ENCODE data around the gene RAB40C.

Gene RAB40C

GRCh38 chr16:559411-560203 is 30.3 kb upstream of the RAB40C start:
- no peak for DNase-seq

GRCh38 chr16:560204-560700 is 29.6 kb upstream of the RAB40C start, which contains the start of gene PRR35:
Gene PRR35, plus strand, starts transcription at chr16:560394. Its CDS starts 2,901 bp downstream, at chr16:563295.
- no peak for DNase-seq

- no peak for DNase-seq
Observed at GRCh38 chr16:560701-561412, 29.0 kb upstream of the RAB40C start.

DNA sequence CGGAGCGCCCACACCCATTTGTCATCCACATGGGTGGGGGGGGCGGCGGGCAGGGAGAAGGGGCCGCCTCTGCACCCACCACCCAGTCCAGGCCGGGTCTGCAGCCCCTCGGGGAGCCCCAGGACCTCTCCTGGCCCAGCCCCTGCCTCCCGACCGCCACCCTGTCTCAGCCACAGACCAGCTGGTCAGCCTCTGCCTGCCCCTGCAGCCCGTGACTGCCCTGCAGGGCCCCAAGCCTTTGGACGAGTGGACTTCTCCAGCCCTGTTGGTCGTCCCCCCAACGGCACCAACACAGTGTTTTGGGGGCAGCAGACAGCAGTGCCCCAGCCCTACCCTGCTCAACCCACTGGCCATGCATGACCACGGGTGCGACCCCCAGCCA is 28.5 kb upstream of the RAB40C start:
- DNase-seq: no peak

- DNase-seq: no peak
Observed at GRCh38 chr16:561957-562938, 27.6 kb upstream of the RAB40C start.

DNA sequence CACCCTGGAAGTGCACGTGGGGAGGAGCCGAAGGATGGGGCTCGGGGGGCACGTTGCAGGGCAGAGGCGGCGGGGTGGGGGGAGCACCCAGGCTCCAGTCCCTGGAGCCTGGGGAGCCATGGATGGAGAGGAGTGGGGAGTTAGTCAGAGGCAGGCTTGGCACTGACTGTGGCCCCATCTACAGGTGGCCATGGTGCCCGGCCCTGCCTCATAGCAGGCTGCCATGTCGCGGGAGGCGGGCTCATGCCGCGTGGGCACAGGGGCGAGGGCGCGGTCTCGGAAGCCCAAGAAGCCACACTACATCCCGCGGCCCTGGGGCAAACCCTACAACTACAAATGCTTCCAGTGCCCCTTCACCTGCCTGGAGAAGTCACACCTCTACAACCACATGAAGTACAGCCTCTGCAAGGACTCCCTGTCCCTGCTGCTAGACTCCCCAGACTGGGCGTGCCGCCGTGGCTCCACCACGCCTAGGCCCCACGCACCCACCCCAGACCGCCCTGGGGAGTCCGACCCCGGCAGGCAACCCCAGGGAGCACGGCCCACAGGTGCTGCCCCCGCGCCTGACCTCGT is 26.7 kb upstream of the RAB40C start:
- DNase-seq: no peak

DNA sequence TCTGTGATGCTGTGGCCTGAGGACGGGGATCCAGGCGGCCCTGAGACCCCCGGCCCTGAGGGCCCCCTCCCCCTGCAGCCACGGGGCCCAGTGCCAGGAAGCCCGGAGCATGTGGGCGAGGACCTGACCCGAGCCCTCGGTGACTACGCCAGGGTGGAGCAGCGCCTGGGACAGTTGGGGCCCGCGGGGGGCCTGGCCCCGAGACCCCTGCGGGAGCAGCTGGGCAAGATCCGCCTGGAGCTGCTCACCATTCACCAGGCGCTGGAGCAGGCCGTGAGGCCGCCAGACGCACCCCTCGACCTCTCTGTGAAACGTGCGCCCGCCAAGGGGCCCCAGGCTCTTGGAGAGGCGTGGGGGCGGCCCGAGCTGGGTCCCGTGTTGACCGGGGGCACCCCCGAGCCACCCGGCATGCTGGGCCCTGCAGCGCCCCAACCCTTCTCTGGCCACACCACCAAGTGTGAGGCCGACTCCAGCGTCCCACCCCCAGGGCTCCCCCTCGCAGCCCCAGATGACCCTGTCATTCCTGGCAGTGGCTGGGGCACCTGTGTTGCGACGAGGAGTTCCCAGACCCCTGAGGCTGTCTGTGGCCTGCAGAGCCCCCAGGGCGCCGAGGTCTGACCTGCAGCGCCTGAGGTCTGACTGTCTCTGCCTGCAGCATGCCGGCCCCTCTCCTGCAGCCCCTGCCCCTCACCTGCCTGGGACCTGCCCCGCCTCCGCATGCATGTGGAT is 25.0 kb upstream of the RAB40C start:
- DNase-seq: no peak

- peak; percentile 46 for DNase-seq
Observed at GRCh38 chr16:565419-566330, 24.2 kb upstream of the RAB40C start.

- DNase-seq: peak; percentile 92
Observed at GRCh38 chr16:566475-567372, 23.1 kb upstream of the RAB40C start, which contains the start of gene NHLRC4. Gene NHLRC4, plus strand, starts transcription at chr16:567005. Its CDS starts 1,043 bp downstream, at chr16:568048.

DNA sequence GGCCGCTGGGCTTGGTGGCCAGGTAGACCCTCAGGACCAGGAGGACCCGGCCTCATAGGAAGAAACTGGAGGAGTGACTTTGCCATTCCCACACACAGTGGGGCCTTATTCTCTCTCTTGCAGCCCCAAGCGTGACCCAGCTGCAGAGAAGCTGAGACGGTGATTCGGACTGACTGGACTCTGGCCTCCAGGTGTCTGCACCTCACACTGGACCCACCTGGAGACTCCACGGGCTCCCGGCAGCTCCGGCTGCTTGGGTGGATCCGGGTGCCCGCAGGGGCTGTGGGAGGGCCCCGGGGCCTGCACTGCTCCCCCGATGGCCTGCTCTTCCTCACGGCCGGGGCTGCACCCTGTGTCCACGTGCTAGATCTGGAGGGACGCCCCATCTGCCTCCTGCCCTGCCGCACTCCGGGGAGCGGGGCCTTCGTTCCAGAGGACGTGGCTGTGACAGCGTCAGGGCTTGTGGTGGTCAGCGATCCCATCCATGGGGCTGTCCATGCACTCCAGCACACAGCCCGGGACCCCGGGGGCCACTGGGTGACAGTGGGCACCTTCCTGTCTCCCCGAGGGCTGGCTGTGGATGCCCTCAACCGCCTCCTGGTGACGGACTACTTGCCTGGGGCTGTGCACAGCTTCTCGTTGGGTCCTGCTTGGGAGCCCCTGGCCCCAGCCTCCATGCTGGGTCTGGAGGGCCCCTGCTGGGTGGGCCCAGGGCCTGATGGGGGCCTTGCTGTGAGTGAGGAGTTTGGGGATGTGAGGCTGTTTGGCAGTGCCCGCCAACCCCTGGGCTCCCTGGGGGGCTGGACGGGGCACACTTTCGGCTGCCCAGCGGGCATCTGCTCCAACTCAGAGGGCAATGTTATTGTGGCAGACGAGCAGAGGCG is 22.3 kb upstream of the RAB40C start:
- DNase-seq: no peak

- DNase-seq: peak; percentile 93
Observed at GRCh38 chr16:568401-569258, 21.2 kb upstream of the RAB40C start.

DNA sequence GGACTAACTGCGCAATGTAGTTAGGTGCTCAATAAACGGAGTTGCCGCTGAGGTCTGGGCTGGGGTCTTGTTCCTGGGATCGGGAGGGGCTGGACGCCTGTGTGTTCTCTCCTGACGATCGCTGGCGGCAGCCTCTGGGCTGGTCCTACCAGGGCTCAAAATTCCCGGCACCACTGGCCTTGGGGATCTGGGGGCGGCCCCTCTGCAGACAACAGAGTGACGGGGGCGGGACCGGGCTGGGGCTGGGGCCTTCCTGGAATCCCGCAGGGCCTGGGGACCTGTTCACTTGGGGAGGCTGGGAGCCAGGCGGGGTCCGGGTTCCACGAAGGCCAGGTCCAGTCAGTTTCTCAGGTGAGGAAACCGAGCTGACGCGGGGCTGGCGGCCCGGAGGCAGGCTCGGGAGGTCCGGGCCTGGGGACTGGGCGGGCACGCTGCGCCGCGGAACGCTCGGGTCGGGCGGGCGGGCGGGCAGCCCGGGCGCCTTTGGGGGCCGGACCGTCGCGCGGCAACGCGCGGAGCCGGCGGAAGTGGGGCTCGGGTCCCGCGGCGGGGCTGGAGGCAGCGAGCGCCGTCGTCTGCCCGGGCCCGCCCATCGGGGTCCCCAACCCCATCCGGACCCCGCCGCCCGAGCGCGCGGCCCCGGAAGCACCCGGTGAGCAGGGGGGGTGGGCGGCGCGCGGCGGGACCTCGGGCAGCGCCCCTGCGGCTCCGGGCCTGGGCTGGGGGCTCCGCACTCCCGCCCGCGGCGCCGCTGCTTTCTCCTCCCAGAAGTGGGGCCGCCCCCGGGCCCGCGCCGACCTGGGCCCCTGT is 20.2 kb upstream of the RAB40C start, which contains the start of gene PIGQ:
Gene PIGQ, plus strand, starts transcription at position 524 of the 810 bp plus-strand sequence. CDS start 4,107 bp downstream, outside the sequence.
- DNase-seq: peak; percentile 64

GRCh38 chr16:572865-573650 is 16.8 kb upstream of the RAB40C start:
- DNase-seq: no peak

DNA sequence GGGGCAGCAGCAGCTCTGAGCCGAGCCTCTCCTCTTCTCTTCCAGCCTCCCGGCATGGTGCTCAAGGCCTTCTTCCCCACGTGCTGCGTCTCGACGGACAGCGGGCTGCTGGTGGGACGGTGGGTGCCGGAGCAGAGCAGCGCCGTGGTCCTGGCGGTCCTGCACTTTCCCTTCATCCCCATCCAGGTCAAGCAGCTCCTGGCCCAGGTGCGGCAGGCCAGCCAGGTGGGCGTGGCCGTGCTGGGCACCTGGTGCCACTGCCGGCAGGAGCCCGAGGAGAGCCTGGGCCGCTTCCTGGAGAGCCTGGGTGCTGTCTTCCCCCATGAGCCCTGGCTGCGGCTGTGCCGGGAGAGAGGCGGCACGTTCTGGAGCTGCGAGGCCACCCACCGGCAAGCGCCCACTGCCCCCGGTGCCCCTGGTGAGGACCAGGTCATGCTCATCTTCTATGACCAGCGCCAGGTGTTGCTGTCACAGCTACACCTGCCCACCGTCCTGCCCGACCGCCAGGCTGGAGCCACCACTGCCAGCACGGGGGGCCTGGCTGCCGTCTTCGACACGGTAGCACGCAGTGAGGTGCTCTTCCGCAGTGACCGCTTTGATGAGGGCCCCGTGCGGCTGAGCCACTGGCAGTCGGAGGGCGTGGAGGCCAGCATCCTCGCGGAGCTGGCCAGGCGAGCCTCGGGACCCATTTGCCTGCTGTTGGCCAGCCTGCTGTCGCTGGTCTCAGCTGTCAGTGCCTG is 15.7 kb upstream of the RAB40C start:
- no peak for DNase-seq

All from hematopoietic multipotent progenitor cell treated with erythropoietin and hydrocortisone succinate and interleukin-3 and kit ligand, for 8 days (in vitro differentiated cells).